HG02798 (cell line): ENCODE measurements around the gene CDCA4.

Experiments
- ATAC-seq: cut with Tn5 transposase; IDR thresholded peaks from one replicate; pipeline ENCODE4 v1.9.1; 2021; ENCODE audit warnings: mild to moderate bottlenecking; ENCODE audit not compliant: unreplicated experiment, poor library complexity

CDCA4 gene

GRCh38 chr14:104996032-104996431 lies 24.9 kb downstream of the CDCA4 start:
- no peak for ATAC-seq

- ATAC-seq, result no peak
These were observed 25.9 kb downstream of the CDCA4 start for GRCh38 chr14:104994978-104995377.

- ATAC-seq, result no peak
These were observed 26.9 kb downstream of the CDCA4 start for GRCh38 chr14:104993808-104994591.

- ATAC-seq, result no peak
These were observed 27.6 kb downstream of the CDCA4 start for GRCh38 chr14:104993306-104993705.

GRCh38 chr14:104992501-104992900 lies 28.4 kb downstream of the CDCA4 start:
- no peak for ATAC-seq

- ATAC-seq, result no peak
These were observed 29.0 kb downstream of the CDCA4 start for GRCh38 chr14:104991896-104992230.

- ATAC-seq, result no peak
These were observed 31.0 kb downstream of the CDCA4 start for GRCh38 chr14:104989951-104990303.

- ATAC-seq, result no peak
These were observed 31.5 kb downstream of the CDCA4 start for GRCh38 chr14:104989236-104989950.

GRCh38 chr14:104986487-104987164 lies 34.3 kb downstream of the CDCA4 start:
- no peak for ATAC-seq

GRCh38 chr14:104985675-104986486 lies 35.0 kb downstream of the CDCA4 start, which contains the start of gene CLBA1:
Gene CLBA1 (plus strand): TSS chr14:104985788. CDS start chr14:104986432, 644 bp downstream.
- peak; percentile 95 for ATAC-seq

- no peak for ATAC-seq
These were observed 36.6 kb downstream of the CDCA4 start for GRCh38 chr14:104984056-104984894.

- ATAC-seq, result no peak
These were observed 37.6 kb downstream of the CDCA4 start for GRCh38 chr14:104983231-104983721.

GRCh38 chr14:104982548-104983230 lies 38.2 kb downstream of the CDCA4 start:
- ATAC-seq, result no peak

GRCh38 chr14:104981699-104982541 lies 39.0 kb downstream of the CDCA4 start:
- ATAC-seq, result no peak

GRCh38 chr14:104980611-104981531 lies 40.0 kb downstream of the CDCA4 start:
- no peak for ATAC-seq

GRCh38 chr14:104979758-104980610 lies 40.9 kb downstream of the CDCA4 start:
- no peak for ATAC-seq
